Lower lobe of right lung (tissue), 2 donors: ENCODE results near the gene ANKDD1A. TPM values are rescaled to one million over a fixed set of nuclear protein-coding genes. Genes with fewer than 3 reads are reported as not detected.

Source experiments
- ATAC-seq, 2 donors: fragments of 200-7000 bp; cut with Tn5 transposase; one replicate each; pipeline ENCODE4 v1.9.1; 2020 to 2022; ENCODE audit warnings: mild to moderate bottlenecking in 2 of 2, moderate library complexity in 2 of 2
- DNase-seq: peaks from one replicate; pipeline ENCODE4 v3.0.0-alpha.2; 2020
- H3K27ac ChIP-seq: fragments of 200-600 bp; one replicate; pipeline ENCODE4 v1.8.0; 2022
- H3K27me3 ChIP-seq: fragments of 200-600 bp; one replicate; pipeline ENCODE4 v1.8.0; 2022; ENCODE audit warnings: low read depth
- H3K36me3 ChIP-seq: fragments of 200-600 bp; one replicate; pipeline ENCODE4 v1.8.0; 2022; ENCODE audit warnings: mild to moderate bottlenecking
- H3K4me1 ChIP-seq: fragments of 200-600 bp; one replicate; pipeline ENCODE4 v1.8.0; 2022
- H3K4me3 ChIP-seq: fragments of 200-600 bp; one replicate; pipeline ENCODE4 v1.8.0; 2022; ENCODE audit warnings: mild to moderate bottlenecking
- H3K9me3 ChIP-seq: fragments of 200-600 bp; one replicate; pipeline ENCODE4 v1.8.0; 2022
- intact Hi-C: fragments of 100-400 bp; cut with DNase I; formaldehyde crosslinking; loops from one replicate; pipeline ENCODE4 v1.11.0; 2022
- total RNA-seq: library from RNA; stranded (reverse); fragmentation: NEBNext Ultra II Directional; extraction: Animal tissue kit (Norgen Biotek cat#: 25700); gene quantifications from one replicate; pipeline ENCODE4 v1.2.1, GENCODE V29; 2021
- TF ChIP-seq, protein P1 (sequence below): fragments of 200-600 bp; IDR thresholded peaks from one replicate; pipeline ENCODE4 v1.8.0; 2022; ENCODE audit warnings: antibody characterized with exemption, mild to moderate bottlenecking
- donor health status: DM: no; HTN: yes; CAD: no; lungs with severe emphysema.

ANKDD1A gene
- total RNA-seq, 1 donor from 2014 or later, result 5.0 TPM

GRCh38 chr15:64891561-64891960 lies 20.1 kb upstream of the ANKDD1A start:
- DNase-seq, result no peak
- H3K4me3 ChIP-seq, result no peak overlapping the region
- peaks cover 51% of the 10 kb centered on the region for H3K4me1 ChIP-seq
- H3K9me3 ChIP-seq, result no peaks in the 10 kb centered on the region
- H3K36me3 ChIP-seq, result no peaks in the 10 kb centered on the region
- peak overlapping the region; percentile 68 for H3K27ac ChIP-seq
- intact Hi-C loops, result no loop called here
- ATAC-seq, result no peak
- TF ChIP-seq, protein P1, sequence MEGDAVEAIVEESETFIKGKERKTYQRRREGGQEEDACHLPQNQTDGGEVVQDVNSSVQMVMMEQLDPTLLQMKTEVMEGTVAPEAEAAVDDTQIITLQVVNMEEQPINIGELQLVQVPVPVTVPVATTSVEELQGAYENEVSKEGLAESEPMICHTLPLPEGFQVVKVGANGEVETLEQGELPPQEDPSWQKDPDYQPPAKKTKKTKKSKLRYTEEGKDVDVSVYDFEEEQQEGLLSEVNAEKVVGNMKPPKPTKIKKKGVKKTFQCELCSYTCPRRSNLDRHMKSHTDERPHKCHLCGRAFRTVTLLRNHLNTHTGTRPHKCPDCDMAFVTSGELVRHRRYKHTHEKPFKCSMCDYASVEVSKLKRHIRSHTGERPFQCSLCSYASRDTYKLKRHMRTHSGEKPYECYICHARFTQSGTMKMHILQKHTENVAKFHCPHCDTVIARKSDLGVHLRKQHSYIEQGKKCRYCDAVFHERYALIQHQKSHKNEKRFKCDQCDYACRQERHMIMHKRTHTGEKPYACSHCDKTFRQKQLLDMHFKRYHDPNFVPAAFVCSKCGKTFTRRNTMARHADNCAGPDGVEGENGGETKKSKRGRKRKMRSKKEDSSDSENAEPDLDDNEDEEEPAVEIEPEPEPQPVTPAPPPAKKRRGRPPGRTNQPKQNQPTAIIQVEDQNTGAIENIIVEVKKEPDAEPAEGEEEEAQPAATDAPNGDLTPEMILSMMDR, result no peak
- H3K27me3 ChIP-seq, result no peaks in the 10 kb centered on the region

- peak overlapping the region; percentile 46 for H3K4me3 ChIP-seq
- H3K27me3 ChIP-seq, result no peaks in the 10 kb centered on the region
- H3K27ac ChIP-seq, result peak overlapping the region; percentile 91
- peak; percentile 4 to 13 for ATAC-seq
- no peaks in the 10 kb centered on the region for H3K36me3 ChIP-seq
- peak; percentile 62 for DNase-seq
- TF ChIP-seq, protein P1, result no peak
- H3K9me3 ChIP-seq, result no peaks in the 10 kb centered on the region
- intact Hi-C loops, result no loop called here
- H3K4me1 ChIP-seq, result peaks cover 65% of the 10 kb centered on the region
Observed at GRCh38 chr15:64892847-64893403, 18.8 kb upstream of the ANKDD1A start.

GRCh38 chr15:64893481-64894394 lies 18.0 kb upstream of the ANKDD1A start:
- H3K4me1 ChIP-seq, result peaks cover 73% of the 10 kb centered on the region
- DNase-seq (peak; percentile 95), ATAC-seq (peak; percentile 86 to 89)
- peak overlapping the region; percentile 46 for H3K4me3 ChIP-seq
- H3K27ac ChIP-seq, result peak overlapping the region; percentile 91
- H3K9me3 ChIP-seq, result no peaks in the 10 kb centered on the region
- no peaks in the 10 kb centered on the region for H3K36me3 ChIP-seq
- TF ChIP-seq, protein P1, result no peak
- H3K27me3 ChIP-seq, result no peaks in the 10 kb centered on the region
- intact Hi-C loops, result no loop called here

GRCh38 chr15:64894395-64895056 lies 17.2 kb upstream of the ANKDD1A start:
- Histone ChIP-seq H3K27me3 (no peaks in the 10 kb centered on the region), H3K27ac (peak overlapping the region; percentile 91), H3K4me1 (peaks cover 73% of the 10 kb centered on the region), H3K9me3 (no peaks in the 10 kb centered on the region), H3K4me3 (peak overlapping the region; percentile 46), H3K36me3 (no peaks in the 10 kb centered on the region)
- intact Hi-C loops, result no loop called here
- ATAC-seq, result peak; percentile 20 to 65
- peak; percentile 57 for DNase-seq
- TF ChIP-seq, protein P1, result no peak

GRCh38 chr15:64895285-64896065 lies 16.2 kb upstream of the ANKDD1A start:
- Histone ChIP-seq H3K4me1 (peaks cover 73% of the 10 kb centered on the region), H3K4me3 (peak overlapping the region; percentile 46), H3K9me3 (no peaks in the 10 kb centered on the region), H3K27ac (peak overlapping the region; percentile 91), H3K27me3 (no peaks in the 10 kb centered on the region), H3K36me3 (no peaks in the 10 kb centered on the region)
- DNase-seq, result peak; percentile 55
- TF ChIP-seq, protein P1, result no peak
- intact Hi-C loops, result no loop called here
- peak; percentile 8 to 40 for ATAC-seq
